Measurements from ENCODE around the gene LUZP4.

GRCh38 chrX:115333446-115333845 lies 43.9 kb downstream of the LUZP4 start:
- TF ChIP-seq TAF1 (IDR thresholded peaks at IDR 0.05; ENCODE audit: borderline replicate concordance, insufficient read depth, low read length) (no peak), SIN3A (IDR thresholded peaks at IDR 0.05; ENCODE audit: borderline replicate concordance, insufficient read depth, low read length) (no peak)
- TF ChIP-seq, protein P1, sequence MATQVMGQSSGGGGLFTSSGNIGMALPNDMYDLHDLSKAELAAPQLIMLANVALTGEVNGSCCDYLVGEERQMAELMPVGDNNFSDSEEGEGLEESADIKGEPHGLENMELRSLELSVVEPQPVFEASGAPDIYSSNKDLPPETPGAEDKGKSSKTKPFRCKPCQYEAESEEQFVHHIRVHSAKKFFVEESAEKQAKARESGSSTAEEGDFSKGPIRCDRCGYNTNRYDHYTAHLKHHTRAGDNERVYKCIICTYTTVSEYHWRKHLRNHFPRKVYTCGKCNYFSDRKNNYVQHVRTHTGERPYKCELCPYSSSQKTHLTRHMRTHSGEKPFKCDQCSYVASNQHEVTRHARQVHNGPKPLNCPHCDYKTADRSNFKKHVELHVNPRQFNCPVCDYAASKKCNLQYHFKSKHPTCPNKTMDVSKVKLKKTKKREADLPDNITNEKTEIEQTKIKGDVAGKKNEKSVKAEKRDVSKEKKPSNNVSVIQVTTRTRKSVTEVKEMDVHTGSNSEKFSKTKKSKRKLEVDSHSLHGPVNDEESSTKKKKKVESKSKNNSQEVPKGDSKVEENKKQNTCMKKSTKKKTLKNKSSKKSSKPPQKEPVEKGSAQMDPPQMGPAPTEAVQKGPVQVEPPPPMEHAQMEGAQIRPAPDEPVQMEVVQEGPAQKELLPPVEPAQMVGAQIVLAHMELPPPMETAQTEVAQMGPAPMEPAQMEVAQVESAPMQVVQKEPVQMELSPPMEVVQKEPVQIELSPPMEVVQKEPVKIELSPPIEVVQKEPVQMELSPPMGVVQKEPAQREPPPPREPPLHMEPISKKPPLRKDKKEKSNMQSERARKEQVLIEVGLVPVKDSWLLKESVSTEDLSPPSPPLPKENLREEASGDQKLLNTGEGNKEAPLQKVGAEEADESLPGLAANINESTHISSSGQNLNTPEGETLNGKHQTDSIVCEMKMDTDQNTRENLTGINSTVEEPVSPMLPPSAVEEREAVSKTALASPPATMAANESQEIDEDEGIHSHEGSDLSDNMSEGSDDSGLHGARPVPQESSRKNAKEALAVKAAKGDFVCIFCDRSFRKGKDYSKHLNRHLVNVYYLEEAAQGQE (IDR thresholded peaks at IDR 0.05; ENCODE audit: insufficient read depth in 1 of 2, low read depth in 2 of 2, low read length in 2 of 2), result no peak
